H1 (cell line): ENCODE data around the gene ORAI3. TPM values are rescaled to one million over a fixed set of nuclear protein-coding genes. Genes with fewer than 3 reads are reported as not detected.
A peak's percentile ranks its signal among the peaks of the same experiment; 100 is the strongest.

ENCODE experiments used
- CTCF ChIA-PET: fragments of 300-600 bp; sonication (Branson Sonifier 250); formaldehyde crosslinking; loops from one replicate; lab custom pipeline; 2021; ENCODE audit not compliant: partially characterized antibody; lab: Charles Lee
- POLR2A ChIA-PET: fragments of 300-600 bp; sonication (Branson Sonifier 250); formaldehyde crosslinking; loops from one replicate; lab custom pipeline; 2021; ENCODE audit warnings: inconsistent platforms; ENCODE audit not compliant: partially characterized antibody; lab: Charles Lee
- DNase-seq, 2 experiments: peaks; one replicate each; pipeline versions ENCODE4 v3.0.0 to v3.0.0-alpha.2; 2010 to 2022; ENCODE audit warnings: low spot score in 2 of 2, low read depth in 1 of 2, mixed read lengths in 1 of 2
- FAIRE-seq: peaks from 2 replicates; lab custom pipeline; 2011; peaks lifted over from hg19 to GRCh38; lab: Jason Lieb, UNC
- H2AFZ ChIP-seq: 2 replicates; pipeline ENCODE4 v1.8.1; 2012; ENCODE audit warnings: low read length, inconsistent platforms
- H2AK5ac ChIP-seq: 2 replicates; pipeline ENCODE4 v1.6.1; 2013; ENCODE audit warnings: low read depth, low read length
- H2BK120ac ChIP-seq: replicated peaks from 2 replicates; pipeline ENCODE3; 2013; ENCODE audit warnings: low read depth, low read length, inconsistent platforms
- H2BK12ac ChIP-seq: 2 replicates; pipeline ENCODE4 v1.6.1; 2013; ENCODE audit warnings: low read depth, low read length
- H2BK15ac ChIP-seq: 2 replicates; pipeline ENCODE4 v1.6.1; 2013; ENCODE audit warnings: low read length
- H2BK20ac ChIP-seq: 2 replicates; pipeline ENCODE4 v1.6.1; 2013; ENCODE audit warnings: low read length
- H2BK5ac ChIP-seq: 2 replicates; pipeline ENCODE4 v1.6.1; 2013; ENCODE audit warnings: low read depth, low read length
- H3K14ac ChIP-seq: 2 replicates; pipeline ENCODE4 v1.6.1; 2013; ENCODE audit warnings: inconsistent platforms; ENCODE audit not compliant: insufficient read length
- H3K18ac ChIP-seq: 2 replicates; pipeline ENCODE4 v1.6.1; 2013; ENCODE audit warnings: low read length; ENCODE audit errors: extremely low read depth
- H3K23ac ChIP-seq: 2 replicates; pipeline ENCODE4 v1.6.1; 2013; ENCODE audit warnings: inconsistent platforms; ENCODE audit not compliant: insufficient read length
- H3K23me2 ChIP-seq: 2 replicates; pipeline ENCODE4 v1.6.1; 2013; ENCODE audit warnings: low read depth, low read length
- H3K27ac ChIP-seq: 2 replicates; pipeline ENCODE4 v1.6.1; 2011; ENCODE audit warnings: low read depth, low read length, inconsistent platforms
- H3K27me3 ChIP-seq, 4 experiments: replicated peaks in 1 of 4; 1 replicate in 1 of 4; 2 replicates in 3 of 4; pipeline versions ENCODE4 v1.6.1 to v1.8.1; 2011 to 2013; ENCODE audit warnings: low read length in 3 of 4, mild to moderate bottlenecking in 3 of 4, inconsistent platforms in 2 of 4, mixed read lengths in 2 of 4, moderate library complexity in 1 of 4; ENCODE audit not compliant: control insufficient read depth in 3 of 4, insufficient read depth in 3 of 4; ENCODE audit errors: extremely low read depth in 1 of 4
- H3K36me3 ChIP-seq, 4 experiments: 2 replicates each; pipeline versions ENCODE4 v1.6.1 to v1.8.1; 2011 to 2013; ENCODE audit warnings: mild to moderate bottlenecking in 4 of 4, low read length in 3 of 4, moderate library complexity in 2 of 4, control low read depth in 1 of 4, inconsistent platforms in 1 of 4; ENCODE audit not compliant: insufficient read depth in 4 of 4, control insufficient read depth in 2 of 4
- H3K4ac ChIP-seq: replicated peaks from 2 replicates; pipeline ENCODE3; 2013; ENCODE audit warnings: low read length, low read depth, mixed read lengths, inconsistent platforms; ENCODE audit not compliant: insufficient read length
- H3K4me1 ChIP-seq, 4 experiments: replicated peaks in 1 of 4; 1 replicate in 1 of 4; 2 replicates in 3 of 4; pipeline versions ENCODE4 v1.6.1 to v1.8.1; 2011 to 2013; ENCODE audit warnings: low read length in 3 of 4, inconsistent platforms in 2 of 4, mixed read lengths in 1 of 4; ENCODE audit not compliant: insufficient read depth in 4 of 4, control insufficient read depth in 3 of 4
- H3K4me2 ChIP-seq, 2 experiments: 2 replicates each; pipeline versions ENCODE4 v1.6.1 to v1.8.1; 2011 to 2013; ENCODE audit warnings: low read depth in 2 of 2, low read length in 2 of 2, control low read depth in 1 of 2, inconsistent platforms in 1 of 2, mild to moderate bottlenecking in 1 of 2; ENCODE audit not compliant: insufficient read depth in 1 of 2
- H3K4me3 ChIP-seq, 4 experiments: fragments of 200-600, 300-600 bp in 1 of 4; sonication (generic), shearing (Covaris generic), sonication (Bioruptor Twin) in 1 of 4; 2 replicates each; pipeline versions ENCODE4 v1.5.1 to v1.8.1; 2011 to 2016; ENCODE audit warnings: low read length in 4 of 4, low read depth in 3 of 4, control low read depth in 2 of 4, inconsistent platforms in 2 of 4, mild to moderate bottlenecking in 2 of 4, mixed read lengths in 1 of 4, moderate library complexity in 1 of 4; ENCODE audit not compliant: insufficient read depth in 2 of 4; ENCODE audit errors: extremely low read depth in 1 of 4
- H3K56ac ChIP-seq: replicated peaks from 2 replicates; pipeline ENCODE3; 2013; ENCODE audit warnings: low read depth, mild to moderate bottlenecking, mixed read lengths, low read length, inconsistent platforms; ENCODE audit not compliant: insufficient read length
- H3K79me1 ChIP-seq: 2 replicates; pipeline ENCODE4 v1.6.1; 2013; ENCODE audit warnings: low read depth, low read length, control low read depth
- H3K79me2 ChIP-seq, 2 experiments: 2 replicates each; pipeline versions ENCODE4 v1.6.1 to v1.8.1; 2012 to 2013; ENCODE audit warnings: low read length in 2 of 2, mild to moderate bottlenecking in 2 of 2, inconsistent platforms in 1 of 2; ENCODE audit not compliant: insufficient read depth in 2 of 2, control insufficient read depth in 1 of 2
- H3K9ac ChIP-seq, 4 experiments: replicated peaks in 1 of 4; 1 replicate in 1 of 4; 2 replicates in 3 of 4; pipeline versions ENCODE4 v1.6.1 to v1.8.1; 2011 to 2013; ENCODE audit warnings: low read depth in 3 of 4, low read length in 3 of 4, control low read depth in 2 of 4, mild to moderate bottlenecking in 2 of 4, moderate library complexity in 2 of 4, inconsistent platforms in 1 of 4; ENCODE audit errors: extremely low read depth in 1 of 4
- H3K9me3 ChIP-seq, 2 experiments: 2 replicates each; pipeline versions ENCODE4 v1.6.1 to v1.8.1; 2012 to 2013; ENCODE audit warnings: mild to moderate bottlenecking in 2 of 2, moderate library complexity in 2 of 2, control low read depth in 1 of 2, inconsistent platforms in 1 of 2, low read depth in 1 of 2, low read length in 1 of 2, mixed read lengths in 1 of 2; ENCODE audit not compliant: insufficient read depth in 2 of 2
- H4K20me1 ChIP-seq, 2 experiments: replicated peaks in 1 of 2; 2 replicates each; pipeline versions ENCODE3 to v1.8.1; 2011 to 2013; ENCODE audit warnings: inconsistent platforms in 2 of 2, low read length in 2 of 2, mild to moderate bottlenecking in 1 of 2; ENCODE audit not compliant: insufficient read depth in 2 of 2, control insufficient read depth in 1 of 2
- H4K5ac ChIP-seq: 2 replicates; pipeline ENCODE4 v1.6.1; 2013; ENCODE audit warnings: low read length, low read depth, mixed read lengths, inconsistent platforms; ENCODE audit not compliant: insufficient read length
- H4K8ac ChIP-seq: 2 replicates; pipeline ENCODE4 v1.8.0; 2013; ENCODE audit warnings: mild to moderate bottlenecking, moderate library complexity, low read length, inconsistent platforms; ENCODE audit not compliant: insufficient read depth; ENCODE audit errors: extremely low read depth
- H4K91ac ChIP-seq: replicated peaks from 2 replicates; pipeline ENCODE3; 2013; ENCODE audit warnings: low read length, mixed read lengths, inconsistent platforms; ENCODE audit not compliant: insufficient read length
- CHD2 ChIP-seq: IDR thresholded peaks from 2 replicates; pipeline ENCODE4 v1.6.1; 2012; ENCODE audit warnings: low read length, improper control_type of control experiment
- CTBP2 ChIP-seq: IDR thresholded peaks from 2 replicates; pipeline ENCODE4 v1.7.0; 2011; ENCODE audit warnings: borderline replicate concordance, mild to moderate bottlenecking, moderate library complexity, mixed read lengths, low read length; ENCODE audit not compliant: insufficient read depth, insufficient read length
- EZH2 ChIP-seq: fragments of 200-600 bp; sonication (generic); IDR thresholded peaks from 2 replicates; pipeline ENCODE4 v1.7.1; 2012; ENCODE audit warnings: low read depth, mild to moderate bottlenecking, moderate library complexity, low read length, inconsistent platforms; ENCODE audit not compliant: severe bottlenecking
- FOSL1 ChIP-seq: IDR thresholded peaks from 2 replicates; pipeline ENCODE4 v1.6.1; 2011; ENCODE audit warnings: mild to moderate bottlenecking, low read depth, low read length, moderate library complexity; ENCODE audit not compliant: insufficient read depth
- NANOG ChIP-seq: IDR thresholded peaks from 2 replicates; pipeline ENCODE4 v1.6.1; 2011; ENCODE audit warnings: low read length, low read depth, mild to moderate bottlenecking, inconsistent platforms; ENCODE audit not compliant: insufficient read depth, poor library complexity, severe bottlenecking
- SIN3A ChIP-seq, 2 experiments: IDR thresholded peaks in 1 of 2; conservative IDR thresholded peaks in 1 of 2; 2 replicates each; pipeline ENCODE4 v1.6.1; 2011 to 2012; ENCODE audit warnings: low read length in 2 of 2, improper control_type of control experiment in 1 of 2, low read depth in 1 of 2, mild to moderate bottlenecking in 1 of 2
- TAF1 ChIP-seq: IDR thresholded peaks from 2 replicates; pipeline ENCODE4 v1.6.1; 2011; ENCODE audit warnings: mild to moderate bottlenecking, low read depth, low read length
- TAF7 ChIP-seq: optimal IDR thresholded peaks from 2 replicates; pipeline ENCODE3; 2011; ENCODE audit warnings: low read depth, mild to moderate bottlenecking, inconsistent platforms, low read length, moderate library complexity, borderline replicate concordance
- WGBS, 2 experiments: shearing (Covaris generic) in 1 of 2; methylation state at CpG; one replicate each; pipeline versions ENCODE4 v1.1.6 to v1.1.7; 2013 to 2015; ENCODE audit warnings: low lambda C conversion rate in 2 of 2, mixed read lengths in 2 of 2, inconsistent platforms in 1 of 2, low coverage in 1 of 2, missing lambda C conversion rate in 1 of 2; ENCODE audit not compliant: insufficient replicate concordance in 2 of 2, insufficient coverage in 1 of 2, insufficient read length in 1 of 2; ENCODE audit errors: extremely low coverage in 1 of 2, missing lambda C conversion rate in 1 of 2; 5-methylcytosine and 5-hydroxymethylcytosine counted together
- polyA plus RNA-seq, 7 experiments: library from polyadenylated mRNA; depleted of rRNA in 3 of 7; stranded (reverse) in 5 of 7; unstranded in 2 of 7; fragments of >200 nt in 5 of 7; fragments of 200-250 nt in 2 of 7; gene quantifications; 1 replicate in 5 of 7; 2 replicates in 1 of 7; 4 replicates in 1 of 7; pipeline versions ENCODE4 v1.2.1 to v1.2.3, GENCODE V29; 2011 to 2013; ENCODE audit warnings: missing spikeins in 2 of 7, mixed read lengths in 2 of 7
- total RNA-seq: library from RNA; stranded (reverse); fragmentation: NEBNext Ultra II Directional; extraction: Animal tissue kit (Norgen Biotek cat#: 25700); gene quantifications from 2 replicates; pipeline ENCODE4 v1.2.1, GENCODE V29; 2021
- TF ChIP-seq, protein P1 (sequence below): IDR thresholded peaks from 2 replicates; pipeline ENCODE4 v1.6.1; 2011; ENCODE audit warnings: low read depth, mild to moderate bottlenecking, low read length; ENCODE audit not compliant: insufficient read depth

The ORAI3 gene
- total and polyA plus RNA-seq, 2 of the 8 experiments (the other 6 are each of a cell fraction or from before 2014, with no cell fraction given) = 8.7 to 24.5 TPM

DNA sequence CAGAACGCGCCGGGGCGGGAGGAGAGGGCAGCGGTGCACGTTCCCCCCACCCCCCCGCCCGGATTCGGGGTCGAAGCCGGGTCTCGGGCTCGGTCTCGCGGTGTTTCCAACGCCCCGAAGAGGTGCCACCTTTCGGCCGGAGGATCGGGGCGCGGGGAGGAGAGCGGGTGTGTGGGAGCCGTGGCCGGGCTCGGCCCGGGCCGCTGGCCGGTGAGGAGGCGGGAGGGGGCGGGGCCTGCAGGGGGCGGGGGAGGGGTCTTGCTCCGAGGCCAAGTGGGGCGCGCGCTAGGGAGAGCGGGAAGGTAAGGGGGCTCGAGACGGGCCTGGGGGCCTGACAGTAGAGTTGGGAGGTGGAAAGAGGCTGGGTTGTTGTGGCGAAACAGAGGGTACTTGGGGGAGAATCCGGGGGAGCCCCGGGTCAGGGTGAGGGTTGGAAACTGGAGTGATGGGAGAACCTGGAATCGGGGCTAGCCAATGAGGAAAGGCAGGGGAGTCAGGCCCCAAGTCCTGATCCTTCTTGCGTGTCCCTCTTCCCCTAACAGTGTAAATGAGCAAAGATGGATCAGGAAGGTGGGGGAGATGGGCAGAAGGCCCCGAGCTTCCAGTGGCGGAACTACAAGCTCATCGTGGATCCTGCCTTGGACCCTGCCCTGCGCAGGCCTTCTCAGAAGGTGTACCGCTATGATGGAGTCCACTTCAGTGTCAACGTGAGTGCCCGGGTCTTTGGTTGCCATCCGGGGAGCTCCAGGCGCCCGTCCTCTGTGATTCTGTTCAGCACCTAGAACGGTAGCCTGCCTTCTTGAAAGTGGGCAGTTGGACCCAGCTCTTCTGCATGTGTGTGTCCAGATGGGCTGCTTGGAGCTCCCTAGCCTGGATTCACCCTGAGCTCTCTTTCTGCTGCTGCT is 9.6 kb downstream of the ORAI3 start:
- no peaks in the 10 kb centered on the region; a peak in 1 of 4 replicates for H3K9me3 ChIP-seq
- H4K8ac ChIP-seq = no peak overlapping the region
- DNase-seq = peak in 1 of 2 experiments; percentile 77
- no peak overlapping the region for H3K18ac ChIP-seq
- H3K79me1 ChIP-seq = peaks cover 9% of the 10 kb centered on the region
- H4K20me1 ChIP-seq = peaks cover 12 to 15% of the 10 kb centered on the region in 2 experiments
- no peak overlapping the region for H3K4ac ChIP-seq
- no peak overlapping the region for H2BK15ac ChIP-seq
- no peak overlapping the region for H4K5ac ChIP-seq
- no peak overlapping the region for H3K23ac ChIP-seq
- H2BK120ac ChIP-seq = no peak overlapping the region
- no peak overlapping the region for H4K91ac ChIP-seq
- H3K14ac ChIP-seq = no peak overlapping the region
- peaks cover 32 to 41% (median 38%) of the 10 kb centered on the region in 4 experiments for H3K36me3 ChIP-seq
- peak overlapping the region; percentile 54 to 81 for H3K4me2 ChIP-seq
- POLR2A ChIA-PET = interaction anchor here (0.9 to 2.9 kb wide), 14 partner anchors 9 to 115 kb away, joined by 3 to 25 read pairs (median 4); partner anchors contain the start of genes HSD3B7, ORAI3, ZNF646 and ZNF668
- peak overlapping the region; percentile 64 to 100 (median 98); a peak in 6 of 7 replicates for H3K9ac ChIP-seq
- H3K23me2 ChIP-seq = no peaks in the 10 kb centered on the region; the same call in 1 of the 2 replicates
- CTCF ChIA-PET = interaction anchor here (0.7 to 4.9 kb wide), 5 partner anchors 10 to 26 kb away, joined by 3 to 22 read pairs (median 3); partner anchors contain the start of gene HSD3B7
- peaks cover 0 to 17% of the 10 kb centered on the region in 2 experiments; a peak in 3 of 4 replicates for H3K79me2 ChIP-seq
- H3K4me3 ChIP-seq = peak overlapping the region; percentile 60 to 96 (median 90)
- H3K27ac ChIP-seq = peak overlapping the region; percentile 100; the same call in 1 of the 2 replicates
- no peaks in the 10 kb centered on the region for H3K27me3 ChIP-seq
- no peak overlapping the region for H2BK20ac ChIP-seq
- no peak for FAIRE-seq
- H2BK12ac ChIP-seq = no peak overlapping the region
- peak overlapping the region; percentile 24 for H3K56ac ChIP-seq
- no peak overlapping the region for H2BK5ac ChIP-seq
- H3K4me1 ChIP-seq = peaks cover 0 to 9% (median 2%) of the 10 kb centered on the region in 4 experiments; a peak in 3 of 7 replicates
- H2AK5ac ChIP-seq = no peak overlapping the region
- H2AFZ ChIP-seq = no peak overlapping the region
- 45% methylated on average over 22 of the region's 55 CpGs; no CpG with 5 or more reads in 1 of the 2 experiments for WGBS, 2 experiments
- TF ChIP-seq NANOG = no peak
- no peak for TF ChIP-seq TAF1
- TF ChIP-seq, protein P1, sequence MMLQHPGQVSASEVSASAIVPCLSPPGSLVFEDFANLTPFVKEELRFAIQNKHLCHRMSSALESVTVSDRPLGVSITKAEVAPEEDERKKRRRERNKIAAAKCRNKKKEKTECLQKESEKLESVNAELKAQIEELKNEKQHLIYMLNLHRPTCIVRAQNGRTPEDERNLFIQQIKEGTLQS = no peak
- peak; percentile 57; the same call in 1 of the 2 replicates for TF ChIP-seq CHD2
- TF ChIP-seq CTBP2 = no peak
- no peak for TF ChIP-seq FOSL1
- TF ChIP-seq EZH2 = no peak
- TF ChIP-seq SIN3A (conservative IDR thresholded peaks at IDR 0.05 in 1 of 2, IDR thresholded peaks at IDR 0.05 in 1 of 2; ENCODE audit: low read depth in 1 of 2, low read length in 2 of 2) = no peak
- TF ChIP-seq TAF7 = no peak
